ENCODE results near the gene CYB5B. TPM values are rescaled to one million over a fixed set of nuclear protein-coding genes. Genes with fewer than 3 reads are reported as not detected.

CYB5B gene
- total and polyA plus RNA-seq, 2 donors from 2014 or later: 89.0 to 111 TPM

- no peak for FAIRE-seq
- Histone ChIP-seq H3K9me3 (ENCODE audit: control insufficient read depth in 2 of 3, insufficient read depth in 1 of 3, low read length in 3 of 3) (peaks cover 0 to 3% (median 0%) of the 10 kb centered on the region in 3 donors), H3K9ac (ENCODE audit: low read length in 3 of 3) (no peak overlapping the region), H3K36me3 (ENCODE audit: control insufficient read depth in 2 of 3, insufficient read depth in 3 of 3, low read length in 3 of 3) (no peaks in the 10 kb centered on the region), H3K27ac (ENCODE audit: low read depth in 2 of 2, low read length in 2 of 2) (no peak overlapping the region), H3K27me3 (ENCODE audit: control insufficient read depth, insufficient read depth, low read length) (no peaks in the 10 kb centered on the region), H3K4me3 (ENCODE audit: low read length in 3 of 3) (no peak overlapping the region), H3K4me1 (ENCODE audit: control insufficient read depth in 2 of 3, insufficient read depth in 2 of 3, low read depth in 1 of 3, low read length in 3 of 3) (no peaks in the 10 kb centered on the region)
- no peak for DNase-seq
- TF ChIP-seq, protein P1, sequence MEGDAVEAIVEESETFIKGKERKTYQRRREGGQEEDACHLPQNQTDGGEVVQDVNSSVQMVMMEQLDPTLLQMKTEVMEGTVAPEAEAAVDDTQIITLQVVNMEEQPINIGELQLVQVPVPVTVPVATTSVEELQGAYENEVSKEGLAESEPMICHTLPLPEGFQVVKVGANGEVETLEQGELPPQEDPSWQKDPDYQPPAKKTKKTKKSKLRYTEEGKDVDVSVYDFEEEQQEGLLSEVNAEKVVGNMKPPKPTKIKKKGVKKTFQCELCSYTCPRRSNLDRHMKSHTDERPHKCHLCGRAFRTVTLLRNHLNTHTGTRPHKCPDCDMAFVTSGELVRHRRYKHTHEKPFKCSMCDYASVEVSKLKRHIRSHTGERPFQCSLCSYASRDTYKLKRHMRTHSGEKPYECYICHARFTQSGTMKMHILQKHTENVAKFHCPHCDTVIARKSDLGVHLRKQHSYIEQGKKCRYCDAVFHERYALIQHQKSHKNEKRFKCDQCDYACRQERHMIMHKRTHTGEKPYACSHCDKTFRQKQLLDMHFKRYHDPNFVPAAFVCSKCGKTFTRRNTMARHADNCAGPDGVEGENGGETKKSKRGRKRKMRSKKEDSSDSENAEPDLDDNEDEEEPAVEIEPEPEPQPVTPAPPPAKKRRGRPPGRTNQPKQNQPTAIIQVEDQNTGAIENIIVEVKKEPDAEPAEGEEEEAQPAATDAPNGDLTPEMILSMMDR (IDR thresholded peaks at IDR 0.05; ENCODE audit: borderline replicate concordance, extremely low read depth, insufficient read depth): no peak
- intact Hi-C loops (cut with DNase I): no loop called here
Measured at GRCh38 chr16:69495821-69496220, 71.4 kb downstream of the CYB5B start.

- peaks cover 0 to 3% (median 0%) of the 10 kb centered on the region in 3 donors for H3K9me3 ChIP-seq (ENCODE audit: control insufficient read depth in 2 of 3, insufficient read depth in 1 of 3, low read length in 3 of 3)
- TF ChIP-seq, protein P1 (IDR thresholded peaks at IDR 0.05; ENCODE audit: borderline replicate concordance, extremely low read depth, insufficient read depth): no peak
- H3K36me3 ChIP-seq (ENCODE audit: control insufficient read depth in 2 of 3, insufficient read depth in 3 of 3, low read length in 3 of 3): no peaks in the 10 kb centered on the region
- DNase-seq (no peak), FAIRE-seq (no peak)
- no peak overlapping the region for H3K4me3 ChIP-seq (ENCODE audit: low read length in 3 of 3)
- intact Hi-C loops (cut with DNase I): no loop called here
- no peak overlapping the region for H3K27ac ChIP-seq (ENCODE audit: low read depth in 2 of 2, low read length in 2 of 2)
- no peaks in the 10 kb centered on the region for H3K27me3 ChIP-seq (ENCODE audit: control insufficient read depth, insufficient read depth, low read length)
- no peaks in the 10 kb centered on the region for H3K4me1 ChIP-seq (ENCODE audit: control insufficient read depth in 2 of 3, insufficient read depth in 2 of 3, low read depth in 1 of 3, low read length in 3 of 3)
- H3K9ac ChIP-seq (ENCODE audit: low read length in 3 of 3): no peak overlapping the region
Measured at GRCh38 chr16:69496376-69496775, 72.0 kb downstream of the CYB5B start.

GRCh38 chr16:69496896-69497295 lies 72.5 kb downstream of the CYB5B start:
- DNase-seq (no peak), FAIRE-seq (no peak)
- Histone ChIP-seq H3K36me3 (ENCODE audit: control insufficient read depth in 2 of 3, insufficient read depth in 3 of 3, low read length in 3 of 3) (no peaks in the 10 kb centered on the region), H3K4me3 (ENCODE audit: low read length in 3 of 3) (no peak overlapping the region), H3K9ac (ENCODE audit: low read length in 3 of 3) (no peak overlapping the region), H3K27ac (ENCODE audit: low read depth in 2 of 2, low read length in 2 of 2) (no peak overlapping the region), H3K4me1 (ENCODE audit: control insufficient read depth in 2 of 3, insufficient read depth in 2 of 3, low read depth in 1 of 3, low read length in 3 of 3) (no peaks in the 10 kb centered on the region), H3K27me3 (ENCODE audit: control insufficient read depth, insufficient read depth, low read length) (no peaks in the 10 kb centered on the region), H3K9me3 (ENCODE audit: control insufficient read depth in 2 of 3, insufficient read depth in 1 of 3, low read length in 3 of 3) (peaks cover 0 to 3% (median 0%) of the 10 kb centered on the region in 3 donors)
- TF ChIP-seq, protein P1 (IDR thresholded peaks at IDR 0.05; ENCODE audit: borderline replicate concordance, extremely low read depth, insufficient read depth): no peak
- intact Hi-C loops (cut with DNase I): no loop called here
